K562 (cell line): ENCODE measurements around the gene ABCB9. TPM values are rescaled to one million over a fixed set of nuclear protein-coding genes. Genes with fewer than 3 reads are reported as not detected.

Source experiments
- ARID1B ChIP-seq: fragments of 450-650 bp; IDR thresholded peaks from 2 replicates; pipeline ENCODE4 v1.6.1; 2016; ENCODE audit warnings: antibody characterized with exemption, mild to moderate bottlenecking, inconsistent platforms
- CSDE1 ChIP-seq, 2 experiments: fragments of 450-650 bp; IDR thresholded peaks; 2 replicates each; pipeline ENCODE4 v1.6.1; 2016; ENCODE audit warnings: mild to moderate bottlenecking in 1 of 2
- GATAD2B ChIP-seq: fragments of 450-650 bp; IDR thresholded peaks from 2 replicates; pipeline ENCODE4 v1.6.1; 2017; ENCODE audit warnings: mild to moderate bottlenecking, borderline replicate concordance
- HNRNPLL ChIP-seq: fragments of 200-400 bp; formaldehyde crosslinking; IDR thresholded peaks from 2 replicates; pipeline ENCODE4 v1.6.1; 2017; ENCODE audit warnings: low read length, low read depth, mild to moderate bottlenecking; ENCODE audit not compliant: poor library complexity, severe bottlenecking
- MCM7 ChIP-seq, 2 experiments: fragments of 450-650 bp; IDR thresholded peaks; 2 replicates each; pipeline ENCODE4 v1.6.1; 2016 to 2018
- NCOA1 ChIP-seq: fragments of 450-650 bp; IDR thresholded peaks from 2 replicates; pipeline ENCODE4 v1.6.1; 2016; ENCODE audit warnings: low read depth
- NKRF ChIP-seq: fragments of 450-650 bp; IDR thresholded peaks from 2 replicates; pipeline ENCODE4 v1.6.1; 2016; ENCODE audit warnings: borderline replicate concordance
- PATZ1 ChIP-seq: fragments of 250-450 bp; sonication (Bioruptor Pico); IDR thresholded peaks from 2 replicates; pipeline ENCODE4 v1.5.0; 2020; ENCODE audit warnings: mild to moderate bottlenecking, borderline replicate concordance
- PHF8 ChIP-seq: fragments of 200-600 bp; sonication (generic); IDR thresholded peaks from 2 replicates; pipeline ENCODE4 v1.6.1; 2012; ENCODE audit warnings: mixed run types, mild to moderate bottlenecking, inconsistent platforms, low read length, moderate library complexity, borderline replicate concordance
- POU5F1 ChIP-seq: fragments of 150-350 bp; IDR thresholded peaks from 2 replicates; pipeline ENCODE4 v1.6.1; 2014; ENCODE audit warnings: borderline replicate concordance, low read length, low read depth, mild to moderate bottlenecking; ENCODE audit not compliant: partially characterized antibody
- PURB ChIP-seq: sonication (generic); formaldehyde crosslinking; IDR thresholded peaks from 2 replicates; pipeline ENCODE4 v1.9.0; 2021; ENCODE audit warnings: low read depth, mild to moderate bottlenecking, missing genetic modification reagents
- SRSF3 ChIP-seq: fragments of 200-400 bp; formaldehyde crosslinking; IDR thresholded peaks from 2 replicates; pipeline ENCODE4 v1.6.1; 2016; ENCODE audit warnings: mild to moderate bottlenecking, low read length, moderate library complexity; ENCODE audit not compliant: insufficient read depth
- YY1 ChIP-seq, 3 experiments: IDR thresholded peaks; 2 replicates each; pipeline ENCODE4 v1.6.1; 2011; ENCODE audit warnings: low read length in 2 of 3, mild to moderate bottlenecking in 2 of 3, moderate library complexity in 2 of 3, borderline replicate concordance in 1 of 3, control low read depth in 1 of 3, low read depth in 1 of 3; ENCODE audit not compliant: insufficient read depth in 3 of 3, insufficient replicate concordance in 2 of 3, control insufficient read depth in 1 of 3, insufficient read length in 1 of 3; ENCODE audit errors: extremely low read depth in 1 of 3
- ZBTB33 ChIP-seq: sonication (generic); formaldehyde crosslinking; IDR thresholded peaks from 2 replicates; pipeline ENCODE4 v1.8.1; 2023; ENCODE audit warnings: mild to moderate bottlenecking, missing genetic modification reagents
- ZNF263 ChIP-seq: sonication (generic); formaldehyde crosslinking; IDR thresholded peaks from 2 replicates; pipeline ENCODE4 v1.8.0; 2022; ENCODE audit warnings: mild to moderate bottlenecking, missing genetic modification reagents, borderline replicate concordance
- polyA plus RNA-seq, 8 experiments: library from polyadenylated mRNA; depleted of rRNA in 4 of 8; stranded (reverse) in 5 of 8; unstranded in 3 of 8; fragments of >200 nt; fragmentation: Nextera tagmentation in 2 of 8; fragmentation: Illumina TruSeq in 1 of 8; extraction: Ambion mirVana in 2 of 8; extraction: Trizol in 1 of 8; gene quantifications; 2 replicates each; pipeline versions ENCODE4 v1.2.1 to v1.2.3, GENCODE V29; 2011 to 2014; ENCODE audit warnings: inconsistent platforms in 1 of 8, missing spikeins in 1 of 8
- total RNA-seq, 7 experiments: library from RNA; depleted of rRNA in 6 of 7; stranded (reverse); fragments of >200 nt in 6 of 7; fragmentation: Illumina TruSeq in 2 of 7; extraction: Trizol in 2 of 7; gene quantifications; 2 replicates each; pipeline versions ENCODE4 v1.2.1 to v1.2.3, GENCODE V29; 2011 to 2021; ENCODE audit warnings: low replicate concordance in 1 of 7
- TF ChIP-seq, protein P1 (sequence below): fragments of 250-450 bp; sonication (Bioruptor Pico); IDR thresholded peaks from 2 replicates; pipeline ENCODE4 v1.9.0; 2021; ENCODE audit warnings: mild to moderate bottlenecking, inconsistent platforms

ABCB9 gene
- total and polyA plus RNA-seq, 9 of the 15 experiments (the other 6 are each of a cell fraction or from before 2014, with no cell fraction given) = 0.20 to 12.6 (median 6.2) TPM

GRCh38 chr12:122974892-122975789 lies 8.9 kb upstream of the ABCB9 start, which contains the start of gene OGFOD2 (continued):
- TF ChIP-seq POU5F1 (peak; percentile 49), PURB (no peak), HNRNPLL (peak; percentile 88), ZNF263 (CRISPR knock-in tag) (0 out of 2 replicates have a peak, but pooled peaks have one; percentile 7), SRSF3 (peak; percentile 78; the same call in 1 of the 2 replicates), ARID1B (peak; percentile 13; the same call in 1 of the 2 replicates), NKRF (peak; percentile 94), ZBTB33 (CRISPR knock-in tag) (peak; percentile 57), GATAD2B (0 out of 2 replicates have a peak, but pooled peaks have one; percentile 13), CSDE1 (IDR thresholded peaks at IDR 0.05) (0 out of 4 replicates have a peak, but pooled peaks of 1 of the 2 experiments have one; percentile 13), PHF8 (peak; percentile 85), NCOA1 (peak; percentile 39; the same call in 1 of the 2 replicates), YY1 (IDR thresholded peaks at IDR 0.05; ENCODE audit: borderline replicate concordance in 1 of 3, control insufficient read depth in 1 of 3, extremely low read depth in 1 of 3, insufficient read depth in 3 of 3, insufficient read length in 1 of 3, insufficient replicate concordance in 2 of 3, low read depth in 1 of 3, low read length in 2 of 3) (peak; percentile 48 to 92 (median 83)), PATZ1 (CRISPR knock-in tag) (0 out of 2 replicates have a peak, but pooled peaks have one; percentile 7), MCM7 (IDR thresholded peaks at IDR 0.05) (no peak)
- TF ChIP-seq, protein P1, sequence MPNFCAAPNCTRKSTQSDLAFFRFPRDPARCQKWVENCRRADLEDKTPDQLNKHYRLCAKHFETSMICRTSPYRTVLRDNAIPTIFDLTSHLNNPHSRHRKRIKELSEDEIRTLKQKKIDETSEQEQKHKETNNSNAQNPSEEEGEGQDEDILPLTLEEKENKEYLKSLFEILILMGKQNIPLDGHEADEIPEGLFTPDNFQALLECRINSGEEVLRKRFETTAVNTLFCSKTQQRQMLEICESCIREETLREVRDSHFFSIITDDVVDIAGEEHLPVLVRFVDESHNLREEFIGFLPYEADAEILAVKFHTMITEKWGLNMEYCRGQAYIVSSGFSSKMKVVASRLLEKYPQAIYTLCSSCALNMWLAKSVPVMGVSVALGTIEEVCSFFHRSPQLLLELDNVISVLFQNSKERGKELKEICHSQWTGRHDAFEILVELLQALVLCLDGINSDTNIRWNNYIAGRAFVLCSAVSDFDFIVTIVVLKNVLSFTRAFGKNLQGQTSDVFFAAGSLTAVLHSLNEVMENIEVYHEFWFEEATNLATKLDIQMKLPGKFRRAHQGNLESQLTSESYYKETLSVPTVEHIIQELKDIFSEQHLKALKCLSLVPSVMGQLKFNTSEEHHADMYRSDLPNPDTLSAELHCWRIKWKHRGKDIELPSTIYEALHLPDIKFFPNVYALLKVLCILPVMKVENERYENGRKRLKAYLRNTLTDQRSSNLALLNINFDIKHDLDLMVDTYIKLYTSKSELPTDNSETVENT (CRISPR knock-in tag) = peak; percentile 76; the same call in 1 of the 2 replicates
